Germinal center (tissue), 1 donor: ENCODE data around the gene SMIM10.
"Not testable (repeated sequence)": the region's sequence is repeated elsewhere in the genome, so short reads cannot be mapped to it uniquely, and the experiment has no call there.

Experiments
- DNase-seq: peaks from one replicate; pipeline ENCODE4 v3.0.0; 2012; ENCODE audit warnings: mixed read lengths, low spot score

SMIM10 gene

GRCh38 chrX:135015523-135016245 is 24.9 kb downstream of the SMIM10 start:
- DNase-seq: no peak

- not testable (repeated sequence) for DNase-seq
These were observed 29.1 kb downstream of the SMIM10 start for GRCh38 chrX:135019890-135020289.

GRCh38 chrX:135023791-135024190 is 33.0 kb downstream of the SMIM10 start:
- DNase-seq: not testable (repeated sequence)

- DNase-seq: no peak
These were observed 33.7 kb downstream of the SMIM10 start for GRCh38 chrX:135024526-135024925.

- DNase-seq: not testable (repeated sequence)
These were observed 39.6 kb downstream of the SMIM10 start for GRCh38 chrX:135030207-135030963.

- not testable (repeated sequence) for DNase-seq
These were observed 50.6 kb downstream of the SMIM10 start for GRCh38 chrX:135041149-135042123.
